Daoy (cell line): ENCODE measurements around the gene ADNP. TPM values are rescaled to one million over a fixed set of nuclear protein-coding genes. Genes with fewer than 3 reads are reported as not detected.

Experiments
- DNase-seq: peaks from one replicate; pipeline ENCODE4 v3.0.0-alpha.2; 2015; ENCODE audit warnings: low read depth
- total RNA-seq: library from RNA; depleted of rRNA; stranded (reverse); fragments of >200 nt; shearing (Covaris generic); gene quantifications from 2 replicates; pipeline ENCODE4 v1.2.3, GENCODE V29; 2014; rRNA removed

ADNP gene
- total RNA-seq, 1 experiment from 2014 or later: 14.7 TPM

DNA sequence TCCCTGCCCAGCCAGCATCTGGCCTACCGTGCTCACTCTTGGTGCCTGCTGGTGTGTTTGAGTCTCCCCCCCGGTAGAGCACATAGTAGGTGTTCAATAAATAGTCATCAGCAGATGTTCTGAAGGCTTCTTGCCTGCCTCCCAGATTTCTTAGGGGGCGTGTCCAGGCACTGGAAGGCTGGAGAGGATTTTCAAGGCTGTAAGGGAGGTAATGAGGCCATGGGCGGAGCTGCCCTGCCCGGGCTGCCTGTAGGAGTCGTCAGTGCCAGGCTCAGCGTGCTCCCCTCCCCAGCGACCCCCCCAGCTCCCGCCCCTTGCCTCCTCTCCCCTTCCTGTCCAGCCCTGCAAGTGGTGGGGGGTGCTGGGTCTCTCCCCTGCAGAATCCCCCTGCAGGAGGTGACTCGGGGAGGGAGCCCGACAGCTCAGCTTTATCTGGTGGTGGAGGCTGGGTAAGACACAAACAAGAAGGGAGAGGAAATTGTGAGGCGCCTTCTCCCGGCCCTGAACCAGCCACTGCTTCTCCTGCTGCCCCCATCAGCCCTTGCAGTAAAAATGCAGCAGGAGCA, 80.4 kb downstream of the ADNP start:
- no peak for DNase-seq

DNA sequence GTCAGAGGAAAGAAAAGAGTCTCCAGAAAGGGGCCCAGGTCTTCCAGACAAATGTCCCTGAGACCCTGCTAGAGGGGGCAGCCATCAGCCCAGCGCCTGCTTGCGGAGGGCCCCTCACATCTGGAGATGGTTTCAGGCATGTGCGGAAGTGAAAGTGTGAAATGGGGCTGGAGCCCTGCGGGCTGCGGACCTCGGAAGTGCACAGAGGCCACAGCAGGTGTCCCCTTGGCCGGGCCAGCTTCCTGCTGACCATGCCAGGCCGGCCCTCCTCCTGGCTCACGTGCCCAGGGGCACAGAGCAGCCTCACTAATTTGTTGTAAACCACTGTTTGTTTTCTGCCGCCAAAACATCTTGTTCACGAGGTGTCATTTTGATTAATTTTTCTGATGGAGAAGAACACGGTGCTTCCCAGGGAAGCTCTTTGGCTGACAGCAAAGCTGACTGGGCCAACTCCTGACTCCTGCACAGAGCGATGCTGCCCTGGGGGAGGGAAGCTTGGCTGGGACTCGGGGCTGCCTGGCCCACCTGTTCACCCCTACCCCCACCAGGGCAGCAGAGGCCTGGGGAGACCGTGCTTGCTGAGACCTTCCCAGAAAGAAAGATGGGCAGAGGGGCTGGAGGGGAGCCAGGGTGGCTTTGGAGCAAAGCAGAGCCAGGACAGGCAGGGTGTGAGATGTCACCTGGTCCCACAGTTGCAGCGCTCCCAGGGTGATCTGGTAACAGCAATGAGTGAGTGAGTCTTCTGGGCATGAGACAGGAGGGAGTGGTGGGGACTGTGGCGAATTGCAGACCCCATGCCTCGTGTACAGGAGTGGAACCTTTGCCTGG, 82.2 kb downstream of the ADNP start:
- DNase-seq: no peak

DNA sequence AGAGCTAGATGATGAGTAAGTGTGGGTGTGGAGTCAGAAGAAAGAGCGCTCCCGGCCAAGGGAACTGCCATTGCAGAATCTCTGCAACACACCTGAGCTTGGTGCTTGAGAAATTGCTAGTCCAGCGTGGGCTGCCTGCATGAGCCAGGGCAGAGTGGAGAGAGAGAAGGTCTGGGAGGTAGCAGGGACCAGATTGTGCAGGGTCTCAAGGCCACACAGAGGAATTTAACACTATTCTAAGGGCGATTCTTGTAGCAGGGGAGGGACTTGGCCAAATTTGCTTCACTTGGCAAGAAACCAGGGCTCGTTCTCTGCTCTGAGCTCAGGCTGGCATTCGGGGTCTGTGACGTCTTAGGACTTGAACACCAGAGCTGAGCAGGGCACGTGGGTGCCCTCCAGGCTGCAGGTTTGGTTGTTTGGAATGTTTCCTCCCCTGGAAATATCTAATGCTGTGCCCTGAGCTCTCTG, 82.9 kb downstream of the ADNP start:
- no peak for DNase-seq

DNA sequence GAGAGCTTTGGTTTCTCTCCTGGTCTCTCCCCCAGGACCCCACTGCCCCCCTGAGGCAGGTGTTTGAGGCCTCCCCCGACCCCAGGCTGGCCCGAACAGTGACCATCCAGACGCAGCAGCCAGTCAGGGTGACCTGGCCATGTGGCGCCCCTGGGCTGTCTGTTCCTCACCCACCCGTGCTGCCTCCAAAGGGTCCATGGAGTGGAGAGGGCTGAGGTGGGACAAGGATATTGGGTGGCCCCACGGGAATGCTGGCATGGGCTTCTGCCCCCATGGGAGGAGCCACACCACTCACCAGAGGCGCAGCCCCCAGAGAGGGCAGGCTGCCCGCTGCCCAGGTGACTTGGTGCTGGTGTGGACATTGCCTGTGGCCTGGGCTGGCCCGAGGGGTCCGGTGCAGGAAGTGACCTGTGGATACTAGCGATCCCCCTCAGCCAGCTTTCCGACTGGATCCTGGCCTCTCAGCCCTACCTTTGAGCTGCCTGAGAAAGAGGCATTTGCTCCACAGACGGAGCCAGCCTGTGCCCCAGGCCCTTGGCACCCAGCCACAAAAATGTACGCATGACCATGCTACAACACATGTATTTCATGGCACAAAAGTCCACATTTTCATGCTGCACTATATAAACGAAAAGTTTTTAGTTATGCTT, 85.5 kb downstream of the ADNP start:
- DNase-seq: no peak

DNA sequence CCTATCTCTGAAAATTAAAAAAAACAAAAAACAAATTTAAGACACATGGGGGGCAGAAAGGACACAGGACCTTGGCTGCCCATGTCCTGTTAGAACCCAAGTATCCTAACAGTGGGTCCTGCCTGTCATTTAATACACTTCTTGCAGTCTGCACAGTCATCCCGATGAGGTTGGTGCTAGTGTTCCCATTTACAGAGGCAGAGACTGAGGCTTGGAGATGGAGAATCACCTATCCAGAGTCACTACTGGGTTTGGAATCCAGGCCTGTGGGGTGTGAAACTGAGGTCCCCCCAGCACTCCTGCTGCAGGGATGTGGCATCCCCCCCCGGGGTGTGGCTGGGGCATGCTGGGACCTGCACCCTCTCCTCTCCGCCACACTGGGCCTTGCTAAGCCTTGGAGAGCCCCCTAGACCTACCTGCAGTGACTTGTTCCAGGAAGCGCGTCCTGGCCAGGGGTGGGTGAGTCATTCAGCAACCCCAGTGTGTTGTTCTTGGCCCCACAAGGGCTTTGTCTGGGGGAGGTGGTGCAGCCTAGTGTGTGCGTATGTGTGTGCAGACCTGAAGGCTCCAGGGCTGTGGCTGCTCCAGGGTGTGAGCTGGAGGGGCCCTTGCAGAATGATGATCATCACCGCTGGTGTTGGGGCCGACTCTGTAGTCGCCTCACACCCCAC, 86.7 kb downstream of the ADNP start:
- peak; percentile 95 for DNase-seq

- DNase-seq: no peak
Observed at GRCh38 chr20:50843331-50844276, 87.6 kb downstream of the ADNP start.

DNA sequence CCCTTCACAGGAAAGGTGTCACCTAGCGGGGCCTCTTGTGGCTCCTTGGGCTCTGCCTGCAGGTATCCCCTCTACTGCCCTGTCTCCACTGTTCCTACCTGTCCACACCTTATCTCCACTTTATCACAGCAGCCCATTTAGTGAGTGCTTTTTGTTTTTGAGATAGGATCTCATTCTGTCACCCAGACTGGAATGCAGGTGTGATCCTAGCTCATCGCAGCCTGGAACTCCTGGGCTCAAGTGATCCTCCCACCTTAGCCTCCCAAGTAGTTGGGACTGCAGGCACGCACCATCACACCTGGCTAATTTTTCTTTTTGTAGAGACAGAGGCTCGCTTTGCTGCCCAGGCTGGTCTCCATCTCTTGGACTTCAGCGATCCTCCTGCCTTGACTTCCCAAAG, 88.4 kb downstream of the ADNP start:
- DNase-seq: no peak

Other genes with a start within 250 kb of the ADNP start
- gene RIPOR3, start 239.9 kb downstream of the ADNP start, total RNA-seq: 0.27 and 0.40 TPM in 2 replicates
- 5.2 and 26.0 TPM in 2 replicates for gene PARD6B, start 199.9 kb downstream of the ADNP start, total RNA-seq
- 10.9 and 16.1 TPM in 2 replicates for gene BCAS4, start 136.4 kb downstream of the ADNP start, total RNA-seq
- gene DPM1, start 27.1 kb upstream of the ADNP start, total RNA-seq: 133 and 153 TPM in 2 replicates
- gene MOCS3, start 27.4 kb upstream of the ADNP start, total RNA-seq: 7.4 TPM in 2 replicates
- 71.9 and 91.3 TPM in 2 replicates for gene KCNG1, start 91.7 kb upstream of the ADNP start, total RNA-seq